ENCODE results near the gene SASS6.

The SASS6 gene

DNA sequence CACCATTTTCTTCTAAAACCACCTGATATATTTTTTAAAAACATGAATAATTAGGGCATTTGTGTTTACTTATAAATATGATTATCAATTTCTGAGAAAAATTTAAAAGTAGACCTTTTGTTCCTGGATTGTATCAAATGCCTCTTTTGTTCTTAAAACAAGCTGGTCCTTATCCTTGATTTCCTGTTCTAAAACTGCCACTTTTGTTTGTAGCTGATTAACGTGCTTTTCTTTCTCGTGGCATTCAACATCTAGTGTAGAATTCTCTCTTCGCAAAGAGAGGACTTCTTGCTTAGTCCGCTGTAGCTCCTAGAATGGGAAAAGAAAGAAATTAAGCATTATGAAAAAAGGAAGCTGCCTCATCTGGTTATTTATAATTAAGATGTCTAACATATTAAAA is 25.0 kb downstream of the SASS6 start:
- Histone ChIP-seq H3K9me3 (ENCODE audit: control insufficient read depth in 1 of 2, low read length in 2 of 2) (no peaks in the 10 kb centered on the region), H3K36me3 (ENCODE audit: control insufficient read depth in 1 of 2, insufficient read depth in 2 of 2, low read length in 2 of 2) (peaks cover 8% of the 10 kb centered on the region in 2 donors), H3K27me3 (ENCODE audit: low read depth, low read length) (no peaks in the 10 kb centered on the region), H3K27ac (ENCODE audit: low read length) (no peak overlapping the region), H3K4me3 (ENCODE audit: low read depth in 1 of 2, low read length in 2 of 2) (no peak overlapping the region), H3K4me1 (ENCODE audit: control insufficient read depth in 1 of 2, insufficient read depth in 2 of 2, low read length in 2 of 2) (no peaks in the 10 kb centered on the region)

DNA sequence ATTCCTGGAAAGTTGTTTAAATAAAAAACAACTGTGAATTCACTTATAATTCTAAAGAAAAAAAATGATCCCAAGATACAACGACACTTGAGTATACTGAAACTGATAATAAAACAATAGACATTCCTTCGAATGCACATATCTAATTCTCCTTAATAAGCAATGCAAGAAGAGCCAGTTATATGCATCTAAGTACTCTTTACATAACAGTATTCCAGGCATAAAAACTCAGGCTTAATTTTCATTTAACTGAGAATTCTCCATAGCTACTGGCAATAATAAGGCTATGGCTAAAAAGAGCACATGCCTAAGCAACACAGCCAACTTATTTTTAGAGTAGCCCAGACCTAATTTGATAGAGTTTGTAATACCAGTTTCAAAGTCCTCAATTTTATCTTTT is 31.2 kb downstream of the SASS6 start:
- H3K4me1 ChIP-seq (ENCODE audit: control insufficient read depth in 1 of 2, insufficient read depth in 2 of 2, low read length in 2 of 2), result no peaks in the 10 kb centered on the region
- H3K27me3 ChIP-seq (ENCODE audit: low read depth, low read length), result no peaks in the 10 kb centered on the region
- H3K36me3 ChIP-seq (ENCODE audit: control insufficient read depth in 1 of 2, insufficient read depth in 2 of 2, low read length in 2 of 2), result peaks cover 8 to 18% of the 10 kb centered on the region in 2 donors
- H3K9me3 ChIP-seq (ENCODE audit: control insufficient read depth in 1 of 2, low read length in 2 of 2), result no peaks in the 10 kb centered on the region
- H3K27ac ChIP-seq (ENCODE audit: low read length), result no peak overlapping the region
- H3K4me3 ChIP-seq (ENCODE audit: low read depth in 1 of 2, low read length in 2 of 2), result no peak overlapping the region

- peaks cover 8 to 18% of the 10 kb centered on the region in 2 donors for H3K36me3 ChIP-seq (ENCODE audit: control insufficient read depth in 1 of 2, insufficient read depth in 2 of 2, low read length in 2 of 2)
- no peak overlapping the region for H3K27ac ChIP-seq (ENCODE audit: low read length)
Observed at GRCh38 chr1:100100202-100100601, 32.5 kb downstream of the SASS6 start.

DNA sequence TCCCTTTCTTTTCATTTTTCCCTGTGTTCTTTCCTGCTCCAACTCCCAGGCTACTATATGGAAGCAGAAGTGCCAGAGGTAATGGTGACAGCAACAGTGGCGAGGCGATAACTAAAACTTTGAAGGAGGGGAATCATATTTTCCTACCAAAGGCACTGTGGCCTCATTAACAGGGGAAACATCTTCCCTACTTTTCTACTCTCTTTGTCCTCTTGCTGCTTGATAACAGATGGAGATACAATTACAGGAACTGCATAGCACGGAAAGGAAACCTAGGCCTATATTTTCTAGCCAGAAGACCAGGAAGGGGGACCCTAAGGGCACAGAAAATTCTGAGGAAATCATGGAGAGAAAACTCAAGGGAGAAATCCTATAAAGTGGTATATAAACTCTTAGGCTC is 42.3 kb downstream of the SASS6 start:
- no peaks in the 10 kb centered on the region for H3K9me3 ChIP-seq (ENCODE audit: control insufficient read depth in 1 of 2, low read length in 2 of 2)
- H3K27me3 ChIP-seq (ENCODE audit: low read depth, low read length), result no peaks in the 10 kb centered on the region
- peaks cover 0 to 17% of the 10 kb centered on the region in 2 donors for H3K36me3 ChIP-seq (ENCODE audit: control insufficient read depth in 1 of 2, insufficient read depth in 2 of 2, low read length in 2 of 2)
- H3K4me3 ChIP-seq (ENCODE audit: low read depth in 1 of 2, low read length in 2 of 2), result no peak overlapping the region
- H3K27ac ChIP-seq (ENCODE audit: low read length), result no peak overlapping the region
- H3K4me1 ChIP-seq (ENCODE audit: control insufficient read depth in 1 of 2, insufficient read depth in 2 of 2, low read length in 2 of 2), result no peaks in the 10 kb centered on the region

More at GRCh38 chr1:100100202-100100601, 32.5 kb downstream of the SASS6 start:
- H3K4me3 ChIP-seq (ENCODE audit: low read depth in 1 of 2, low read length in 2 of 2), result no peak overlapping the region
- no peaks in the 10 kb centered on the region for H3K27me3 ChIP-seq (ENCODE audit: low read depth, low read length)
- no peaks in the 10 kb centered on the region for H3K9me3 ChIP-seq (ENCODE audit: control insufficient read depth in 1 of 2, low read length in 2 of 2)
- no peaks in the 10 kb centered on the region for H3K4me1 ChIP-seq (ENCODE audit: control insufficient read depth in 1 of 2, insufficient read depth in 2 of 2, low read length in 2 of 2)

DNA sequence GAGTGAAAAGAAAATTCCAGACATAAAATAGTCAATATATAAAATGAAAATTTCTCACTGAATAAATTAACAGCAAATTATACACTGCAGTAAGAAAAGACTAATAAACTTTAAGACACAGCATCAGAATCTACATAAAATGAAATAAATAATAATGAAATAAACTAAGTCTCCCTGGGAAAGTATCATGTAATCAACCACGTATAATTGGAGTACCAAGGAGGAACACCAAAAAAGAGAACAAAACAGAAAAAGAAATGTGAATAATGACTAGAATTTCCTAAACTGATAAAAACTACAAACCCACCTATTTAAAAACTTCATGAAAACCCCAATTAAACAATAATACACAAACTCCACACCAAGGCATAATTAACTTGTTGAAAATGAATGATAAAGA is 43.6 kb downstream of the SASS6 start:
- H3K36me3 ChIP-seq (ENCODE audit: control insufficient read depth in 1 of 2, insufficient read depth in 2 of 2, low read length in 2 of 2), result peaks cover 0 to 17% of the 10 kb centered on the region in 2 donors
- no peaks in the 10 kb centered on the region for H3K4me1 ChIP-seq (ENCODE audit: control insufficient read depth in 1 of 2, insufficient read depth in 2 of 2, low read length in 2 of 2)
- no peaks in the 10 kb centered on the region for H3K9me3 ChIP-seq (ENCODE audit: control insufficient read depth in 1 of 2, low read length in 2 of 2)
- no peak overlapping the region for H3K27ac ChIP-seq (ENCODE audit: low read length)
- H3K4me3 ChIP-seq (ENCODE audit: low read depth in 1 of 2, low read length in 2 of 2), result no peak overlapping the region
- H3K27me3 ChIP-seq (ENCODE audit: low read depth, low read length), result no peaks in the 10 kb centered on the region

DNA sequence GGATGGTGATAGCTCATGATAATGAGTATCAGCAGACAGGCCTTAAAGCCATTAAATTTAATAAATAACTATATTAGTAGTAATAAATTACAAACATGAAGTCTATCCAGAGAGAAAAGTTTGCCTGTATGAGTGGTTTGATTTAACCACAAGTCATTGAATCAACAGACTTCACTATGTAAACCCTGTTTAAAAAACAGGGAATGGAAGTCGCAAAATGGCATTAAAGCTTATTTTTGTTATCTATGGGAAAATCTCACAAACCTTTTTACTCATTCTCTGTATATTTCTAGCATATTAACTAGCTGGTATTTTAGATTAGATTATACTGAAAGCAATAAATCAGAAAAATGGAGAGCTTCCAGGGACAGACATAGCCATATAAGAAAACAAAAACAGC is 45.3 kb downstream of the SASS6 start:
- Histone ChIP-seq H3K9me3 (ENCODE audit: control insufficient read depth in 1 of 2, low read length in 2 of 2) (no peaks in the 10 kb centered on the region), H3K27me3 (ENCODE audit: low read depth, low read length) (no peaks in the 10 kb centered on the region), H3K4me1 (ENCODE audit: control insufficient read depth in 1 of 2, insufficient read depth in 2 of 2, low read length in 2 of 2) (no peaks in the 10 kb centered on the region), H3K27ac (ENCODE audit: low read length) (no peak overlapping the region), H3K36me3 (ENCODE audit: control insufficient read depth in 1 of 2, insufficient read depth in 2 of 2, low read length in 2 of 2) (peaks cover 7 to 8% of the 10 kb centered on the region in 2 donors), H3K4me3 (ENCODE audit: low read depth in 1 of 2, low read length in 2 of 2) (no peak overlapping the region)

GRCh38 chr1:100080331-100080730 is 52.4 kb downstream of the SASS6 start:
- no peaks in the 10 kb centered on the region for H3K27me3 ChIP-seq (ENCODE audit: low read depth, low read length)
- H3K36me3 ChIP-seq (ENCODE audit: control insufficient read depth in 1 of 2, insufficient read depth in 2 of 2, low read length in 2 of 2), result peaks cover 30 to 43% of the 10 kb centered on the region in 2 donors
- no peaks in the 10 kb centered on the region for H3K9me3 ChIP-seq (ENCODE audit: control insufficient read depth in 1 of 2, low read length in 2 of 2)
- H3K27ac ChIP-seq (ENCODE audit: low read length), result no peak overlapping the region
- H3K4me1 ChIP-seq (ENCODE audit: control insufficient read depth in 1 of 2, insufficient read depth in 2 of 2, low read length in 2 of 2), result no peaks in the 10 kb centered on the region
- no peak overlapping the region for H3K4me3 ChIP-seq (ENCODE audit: low read depth in 1 of 2, low read length in 2 of 2)

GRCh38 chr1:100077531-100077930 is 55.2 kb downstream of the SASS6 start:
- no peaks in the 10 kb centered on the region for H3K27me3 ChIP-seq (ENCODE audit: low read depth, low read length)
- no peaks in the 10 kb centered on the region for H3K4me1 ChIP-seq (ENCODE audit: control insufficient read depth in 1 of 2, insufficient read depth in 2 of 2, low read length in 2 of 2)
- H3K4me3 ChIP-seq (ENCODE audit: low read depth in 1 of 2, low read length in 2 of 2), result no peak overlapping the region
- H3K27ac ChIP-seq (ENCODE audit: low read length), result no peak overlapping the region
- no peaks in the 10 kb centered on the region for H3K9me3 ChIP-seq (ENCODE audit: control insufficient read depth in 1 of 2, low read length in 2 of 2)
- peaks cover 40 to 48% of the 10 kb centered on the region in 2 donors for H3K36me3 ChIP-seq (ENCODE audit: control insufficient read depth in 1 of 2, insufficient read depth in 2 of 2, low read length in 2 of 2)

GRCh38 chr1:100076744-100077143 is 56.0 kb downstream of the SASS6 start:
- Histone ChIP-seq H3K4me1 (ENCODE audit: control insufficient read depth in 1 of 2, insufficient read depth in 2 of 2, low read length in 2 of 2) (no peaks in the 10 kb centered on the region), H3K36me3 (ENCODE audit: control insufficient read depth in 1 of 2, insufficient read depth in 2 of 2, low read length in 2 of 2) (peaks cover 39 to 47% of the 10 kb centered on the region in 2 donors), H3K27ac (ENCODE audit: low read length) (no peak overlapping the region)

DNA sequence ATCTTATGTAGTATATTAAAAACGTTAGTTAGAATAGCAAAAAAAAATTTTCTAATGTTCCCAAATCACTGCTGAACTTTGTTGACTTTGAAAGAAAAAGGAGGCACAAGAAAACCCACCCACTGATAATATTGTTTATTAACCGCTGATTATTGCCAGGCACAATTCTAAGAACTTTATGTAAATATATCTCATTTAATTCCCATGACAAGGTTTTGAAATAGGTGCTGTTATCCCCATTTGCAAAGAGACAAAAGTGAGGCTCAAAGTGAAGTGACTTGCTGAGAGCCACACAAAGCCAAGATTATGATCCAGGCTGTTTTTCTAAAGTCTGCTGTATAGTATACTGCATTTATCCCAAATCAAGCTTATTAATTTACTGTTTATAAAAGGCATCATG is 56.4 kb downstream of the SASS6 start:
- Histone ChIP-seq H3K9me3 (ENCODE audit: control insufficient read depth in 1 of 2, low read length in 2 of 2) (no peaks in the 10 kb centered on the region), H3K4me3 (ENCODE audit: low read depth in 1 of 2, low read length in 2 of 2) (no peak overlapping the region), H3K27me3 (ENCODE audit: low read depth, low read length) (no peaks in the 10 kb centered on the region), H3K36me3 (ENCODE audit: control insufficient read depth in 1 of 2, insufficient read depth in 2 of 2, low read length in 2 of 2) (peaks cover 44 to 47% of the 10 kb centered on the region in 2 donors), H3K4me1 (ENCODE audit: control insufficient read depth in 1 of 2, insufficient read depth in 2 of 2, low read length in 2 of 2) (no peaks in the 10 kb centered on the region), H3K27ac (ENCODE audit: low read length) (no peak overlapping the region)

More at GRCh38 chr1:100076744-100077143, 56.0 kb downstream of the SASS6 start:
- no peaks in the 10 kb centered on the region for H3K27me3 ChIP-seq (ENCODE audit: low read depth, low read length)
- no peaks in the 10 kb centered on the region for H3K9me3 ChIP-seq (ENCODE audit: control insufficient read depth in 1 of 2, low read length in 2 of 2)
- no peak overlapping the region for H3K4me3 ChIP-seq (ENCODE audit: low read depth in 1 of 2, low read length in 2 of 2)

DNA sequence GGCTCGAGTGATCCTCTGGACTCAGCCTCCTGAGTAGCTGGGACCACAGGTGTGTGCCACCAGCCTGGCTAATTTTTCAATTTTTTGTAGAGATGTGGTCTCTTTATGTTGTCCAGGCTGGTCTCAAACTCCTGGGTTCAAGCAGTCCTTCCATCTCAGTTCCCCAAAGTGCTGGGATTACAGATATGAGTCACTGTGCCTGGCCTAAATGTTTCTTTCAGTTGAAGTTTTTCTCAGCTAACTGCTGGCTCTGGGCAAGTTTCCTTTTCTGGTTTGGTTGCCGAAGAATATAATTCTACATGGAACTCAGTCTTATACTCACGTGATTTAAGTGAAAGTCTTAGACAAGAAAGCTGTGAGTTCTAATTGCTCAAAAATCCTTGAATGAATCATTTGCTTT is 57.0 kb downstream of the SASS6 start:
- H3K27ac ChIP-seq (ENCODE audit: low read length), result no peak overlapping the region
- peaks cover 44 to 47% of the 10 kb centered on the region in 2 donors for H3K36me3 ChIP-seq (ENCODE audit: control insufficient read depth in 1 of 2, insufficient read depth in 2 of 2, low read length in 2 of 2)
- H3K4me3 ChIP-seq (ENCODE audit: low read depth in 1 of 2, low read length in 2 of 2), result no peak overlapping the region
- H3K9me3 ChIP-seq (ENCODE audit: control insufficient read depth in 1 of 2, low read length in 2 of 2), result no peaks in the 10 kb centered on the region
- no peaks in the 10 kb centered on the region for H3K4me1 ChIP-seq (ENCODE audit: control insufficient read depth in 1 of 2, insufficient read depth in 2 of 2, low read length in 2 of 2)
- no peaks in the 10 kb centered on the region for H3K27me3 ChIP-seq (ENCODE audit: low read depth, low read length)

DNA sequence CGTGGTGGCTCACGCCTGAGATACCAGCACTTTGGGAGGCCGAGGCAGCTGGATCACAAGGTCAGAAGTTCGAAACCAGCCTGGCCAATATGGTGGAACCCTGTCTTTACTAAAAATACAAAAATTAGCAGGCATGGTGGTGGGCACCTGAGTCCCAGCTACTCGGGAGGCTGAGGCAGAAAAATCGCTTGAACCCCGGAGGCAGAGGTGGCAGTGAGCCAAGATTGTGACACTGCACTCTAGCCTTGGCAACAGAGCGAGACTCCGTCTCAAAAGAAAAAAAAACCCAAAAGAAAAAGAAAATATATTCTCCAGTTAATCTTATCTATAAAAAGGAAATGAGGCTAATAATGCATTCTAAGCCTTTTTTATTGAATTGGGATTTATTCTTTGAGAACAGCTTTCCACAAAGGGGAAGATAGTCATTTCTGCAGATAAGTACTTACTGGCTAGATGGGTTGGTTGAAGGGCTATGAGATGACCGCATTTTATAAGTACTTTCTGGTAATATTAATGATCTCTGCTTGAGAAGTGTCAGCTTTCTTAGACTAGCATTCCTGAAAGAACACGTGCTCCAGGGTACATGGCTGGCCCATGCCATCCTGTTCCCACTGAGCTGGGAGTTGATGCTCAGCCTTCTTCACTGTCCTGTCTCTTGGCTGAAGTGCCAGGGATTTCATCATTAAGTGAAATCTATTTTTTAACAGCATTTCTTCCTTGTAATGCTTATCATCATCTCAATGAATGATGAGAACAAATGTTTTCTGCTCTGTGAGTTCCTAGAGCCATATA is 57.9 kb downstream of the SASS6 start:
- H3K4me3 ChIP-seq (ENCODE audit: low read depth in 1 of 2, low read length in 2 of 2), result no peak overlapping the region
- peaks cover 46% of the 10 kb centered on the region in 2 donors for H3K36me3 ChIP-seq (ENCODE audit: control insufficient read depth in 1 of 2, insufficient read depth in 2 of 2, low read length in 2 of 2)

More for the DNA sequence above, 57.9 kb downstream of the SASS6 start:
- no peak overlapping the region for H3K27ac ChIP-seq (ENCODE audit: low read length)
- no peaks in the 10 kb centered on the region for H3K4me1 ChIP-seq (ENCODE audit: control insufficient read depth in 1 of 2, insufficient read depth in 2 of 2, low read length in 2 of 2)
- H3K9me3 ChIP-seq (ENCODE audit: control insufficient read depth in 1 of 2, low read length in 2 of 2), result no peaks in the 10 kb centered on the region
- no peaks in the 10 kb centered on the region for H3K27me3 ChIP-seq (ENCODE audit: low read depth, low read length)
